Parathyroid adenoma (tissue), 2 donors: ENCODE data around the gene ZNF436.

Experiments used
- H2AFZ ChIP-seq: fragments of 300-600 bp; sonication (generic); one replicate; pipeline ENCODE4 v1.7.0; 2017; ENCODE audit warnings: antibody characterized with exemption, mild to moderate bottlenecking
- H3K27ac ChIP-seq: fragments of 300-600 bp; sonication (generic); one replicate; pipeline ENCODE4 v1.7.0; 2017
- H3K27me3 ChIP-seq: fragments of 300-600 bp; sonication (generic); one replicate; pipeline ENCODE4 v1.7.0; 2017; ENCODE audit warnings: low read length; ENCODE audit not compliant: control insufficient read depth, insufficient read depth
- H3K36me3 ChIP-seq: fragments of 300-600 bp; sonication (generic); one replicate; pipeline ENCODE4 v1.7.0; 2017; ENCODE audit warnings: low read length; ENCODE audit not compliant: control insufficient read depth, insufficient read depth
- H3K4me1 ChIP-seq: fragments of 300-600 bp; sonication (generic); one replicate; pipeline ENCODE4 v1.7.0; 2017; ENCODE audit warnings: control low read depth
- H3K4me2 ChIP-seq: fragments of 300-600 bp; sonication (generic); one replicate; pipeline ENCODE4 v1.7.0; 2017; ENCODE audit warnings: low read length
- H3K4me3 ChIP-seq: fragments of 300-600 bp; sonication (generic); one replicate; pipeline ENCODE4 v1.7.0; 2017; ENCODE audit warnings: low read depth, low read length
- H3K79me2 ChIP-seq: fragments of 300-600 bp; sonication (generic); one replicate; pipeline ENCODE4 v1.7.0; 2017; ENCODE audit warnings: control low read depth
- H3K9ac ChIP-seq: fragments of 300-600 bp; sonication (generic); one replicate; pipeline ENCODE4 v1.7.0; 2017; ENCODE audit warnings: mild to moderate bottlenecking
- H3K9me3 ChIP-seq: fragments of 300-600 bp; sonication (generic); one replicate; pipeline ENCODE4 v1.7.0; 2017; ENCODE audit warnings: low read length; ENCODE audit not compliant: control insufficient read depth
- TF ChIP-seq, protein P1 (sequence below): fragments of 300-600 bp; sonication (generic); IDR thresholded peaks from one replicate; pipeline ENCODE4 v1.7.0; 2017; ENCODE audit warnings: antibody characterized with exemption, mild to moderate bottlenecking
- donor health status: primary hyperparathyroidism.

Gene ZNF436

DNA sequence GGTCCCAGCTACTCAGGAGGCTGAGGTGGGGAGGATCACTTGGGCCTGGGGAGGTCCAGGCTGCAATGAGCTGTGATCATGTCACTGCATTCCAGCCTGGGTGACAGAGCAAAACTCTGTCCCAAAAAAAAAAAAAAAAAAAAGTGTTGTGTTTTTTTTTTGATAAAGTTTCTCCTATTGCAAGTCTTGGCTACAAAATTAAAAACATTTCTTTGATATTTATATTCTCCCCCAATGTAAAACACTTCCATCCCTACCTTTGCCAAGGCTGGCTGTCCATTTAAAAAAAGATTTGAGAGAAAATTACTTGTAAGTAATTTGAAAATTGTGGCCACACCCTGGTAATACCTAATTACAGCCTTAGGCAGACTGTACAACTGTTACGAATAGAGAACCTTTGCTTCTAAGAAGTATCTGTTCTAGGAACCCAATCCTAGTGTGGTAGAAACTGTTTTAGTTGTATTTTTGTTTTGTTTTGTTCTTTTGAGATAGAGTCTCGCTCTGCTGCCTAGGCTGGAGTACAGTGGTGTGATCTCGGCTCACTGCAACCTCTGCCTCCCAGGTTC lies 11.2 kb downstream of the ZNF436 start:
- Histone ChIP-seq H2AFZ (no peak overlapping the region), H3K9ac (no peak overlapping the region), H3K27me3 (no peaks in the 10 kb centered on the region), H3K9me3 (no peaks in the 10 kb centered on the region), H3K27ac (no peak overlapping the region), H3K4me1 (no peaks in the 10 kb centered on the region), H3K4me2 (no peak overlapping the region), H3K4me3 (no peak overlapping the region), H3K36me3 (peaks cover 20% of the 10 kb centered on the region), H3K79me2 (peaks cover 4% of the 10 kb centered on the region)
- TF ChIP-seq, protein P1, sequence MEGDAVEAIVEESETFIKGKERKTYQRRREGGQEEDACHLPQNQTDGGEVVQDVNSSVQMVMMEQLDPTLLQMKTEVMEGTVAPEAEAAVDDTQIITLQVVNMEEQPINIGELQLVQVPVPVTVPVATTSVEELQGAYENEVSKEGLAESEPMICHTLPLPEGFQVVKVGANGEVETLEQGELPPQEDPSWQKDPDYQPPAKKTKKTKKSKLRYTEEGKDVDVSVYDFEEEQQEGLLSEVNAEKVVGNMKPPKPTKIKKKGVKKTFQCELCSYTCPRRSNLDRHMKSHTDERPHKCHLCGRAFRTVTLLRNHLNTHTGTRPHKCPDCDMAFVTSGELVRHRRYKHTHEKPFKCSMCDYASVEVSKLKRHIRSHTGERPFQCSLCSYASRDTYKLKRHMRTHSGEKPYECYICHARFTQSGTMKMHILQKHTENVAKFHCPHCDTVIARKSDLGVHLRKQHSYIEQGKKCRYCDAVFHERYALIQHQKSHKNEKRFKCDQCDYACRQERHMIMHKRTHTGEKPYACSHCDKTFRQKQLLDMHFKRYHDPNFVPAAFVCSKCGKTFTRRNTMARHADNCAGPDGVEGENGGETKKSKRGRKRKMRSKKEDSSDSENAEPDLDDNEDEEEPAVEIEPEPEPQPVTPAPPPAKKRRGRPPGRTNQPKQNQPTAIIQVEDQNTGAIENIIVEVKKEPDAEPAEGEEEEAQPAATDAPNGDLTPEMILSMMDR, result no peak

DNA sequence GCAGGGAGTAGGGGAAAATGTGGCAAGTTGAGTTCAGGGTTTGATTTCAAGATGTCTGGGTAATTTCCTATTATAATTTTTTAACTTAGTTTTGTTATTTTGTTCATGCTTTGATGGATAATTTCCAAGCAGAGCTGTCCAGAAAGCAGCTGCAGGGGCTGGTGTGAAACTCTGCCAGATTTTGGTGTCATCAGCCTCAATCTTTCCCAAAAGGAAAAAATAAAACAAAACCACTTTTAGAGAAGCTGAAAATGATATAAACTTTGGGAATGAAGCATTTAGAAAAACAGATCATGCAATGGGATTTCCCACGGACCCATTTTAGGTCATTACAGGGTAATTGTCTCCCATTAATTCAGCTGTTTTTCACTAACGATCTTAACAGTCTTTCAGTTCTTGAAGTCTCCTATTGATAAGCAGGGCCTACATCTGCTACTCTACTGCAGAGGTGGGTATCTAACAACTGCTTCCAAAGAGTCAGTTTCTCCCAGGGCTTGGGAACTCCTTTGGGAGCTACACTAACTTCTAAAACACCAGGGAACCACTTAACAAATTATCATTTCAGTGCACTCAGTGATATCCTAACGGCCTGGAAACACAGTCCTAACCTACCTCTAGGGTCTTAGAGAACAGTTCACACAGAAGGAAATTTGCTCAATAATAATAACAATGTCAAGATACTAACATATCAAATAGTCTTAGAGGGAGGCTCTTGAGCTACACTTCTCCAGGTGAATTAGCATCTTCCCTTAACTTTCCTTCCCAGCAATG lies 12.3 kb downstream of the ZNF436 start:
- TF ChIP-seq, protein P1, result no peak
- Histone ChIP-seq H3K4me2 (no peak overlapping the region), H3K9ac (no peak overlapping the region), H2AFZ (no peak overlapping the region), H3K4me3 (no peak overlapping the region), H3K4me1 (no peaks in the 10 kb centered on the region), H3K27ac (no peak overlapping the region), H3K36me3 (peaks cover 12% of the 10 kb centered on the region), H3K27me3 (no peaks in the 10 kb centered on the region), H3K9me3 (no peaks in the 10 kb centered on the region), H3K79me2 (peaks cover 2% of the 10 kb centered on the region)

DNA sequence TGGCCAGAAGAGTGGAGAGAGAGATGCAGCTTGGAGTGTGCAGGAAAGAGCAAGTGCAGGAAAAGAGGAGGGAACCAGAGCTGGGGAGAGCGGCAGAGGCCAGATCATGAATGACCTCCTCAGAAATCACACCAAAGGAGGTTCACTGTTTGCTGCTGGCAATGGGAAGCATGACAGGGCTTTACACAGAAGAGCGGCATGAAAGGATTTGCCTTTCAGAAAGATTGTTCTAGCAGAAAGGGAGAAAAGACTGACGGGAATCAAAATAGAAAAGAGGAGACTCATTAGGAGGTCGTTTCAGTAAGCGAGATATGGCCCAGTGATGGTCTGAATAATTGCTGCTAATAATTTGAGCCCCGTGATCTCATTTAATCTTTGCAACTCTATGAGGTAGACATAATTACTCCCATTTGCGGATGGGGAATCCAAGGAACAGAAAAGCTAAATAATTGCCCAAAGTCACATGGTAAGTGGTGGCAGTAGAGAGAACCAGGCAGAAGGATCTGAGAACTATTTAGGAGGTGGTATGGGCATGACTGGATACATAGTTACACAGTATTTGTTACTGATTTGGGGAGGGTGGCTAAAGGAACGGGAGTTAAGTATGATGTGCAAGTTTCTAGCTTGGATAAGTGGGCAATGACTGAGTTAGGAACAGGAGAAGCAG lies 13.0 kb downstream of the ZNF436 start:
- no peaks in the 10 kb centered on the region for H3K27me3 ChIP-seq
- H3K9me3 ChIP-seq, result no peaks in the 10 kb centered on the region
- no peak overlapping the region for H3K4me2 ChIP-seq
- no peak overlapping the region for H2AFZ ChIP-seq
- peaks cover 8% of the 10 kb centered on the region for H3K36me3 ChIP-seq
- TF ChIP-seq, protein P1, result no peak
- H3K27ac ChIP-seq, result no peak overlapping the region
- H3K9ac ChIP-seq, result no peak overlapping the region
- H3K4me3 ChIP-seq, result no peak overlapping the region
- no peaks in the 10 kb centered on the region for H3K4me1 ChIP-seq
- no peaks in the 10 kb centered on the region for H3K79me2 ChIP-seq

DNA sequence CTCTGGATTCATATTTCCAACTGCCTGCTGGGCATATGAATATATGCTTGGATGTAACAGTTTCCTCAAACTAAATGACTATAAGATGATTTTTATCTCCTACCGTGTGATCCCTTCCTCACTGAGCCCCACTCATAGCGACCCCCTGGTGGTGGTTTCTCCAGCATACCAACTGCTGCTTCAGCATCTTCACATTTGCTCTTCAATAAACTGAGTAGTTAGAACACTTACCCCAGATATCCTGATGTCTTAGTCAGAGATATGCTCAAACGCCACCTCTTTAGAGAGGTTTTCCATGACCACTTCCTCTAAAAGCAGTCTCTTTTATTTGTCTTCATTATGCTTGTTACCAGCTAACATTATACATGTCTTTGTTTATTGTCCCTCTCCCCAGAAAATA lies 15.4 kb downstream of the ZNF436 start:
- TF ChIP-seq, protein P1, result no peak
- Histone ChIP-seq H3K27me3 (no peaks in the 10 kb centered on the region), H3K27ac (no peak overlapping the region), H3K36me3 (no peaks in the 10 kb centered on the region), H3K9ac (no peak overlapping the region), H3K9me3 (no peaks in the 10 kb centered on the region), H3K79me2 (no peaks in the 10 kb centered on the region), H3K4me3 (no peak overlapping the region), H3K4me2 (no peak overlapping the region), H2AFZ (no peak overlapping the region), H3K4me1 (no peaks in the 10 kb centered on the region)
